H1 (cell line): ENCODE measurements around the gene LRRTM2. TPM values are rescaled to one million over a fixed set of nuclear protein-coding genes. Genes with fewer than 3 reads are reported as not detected.

Experiments
- CTCF ChIA-PET: fragments of 300-600 bp; sonication (Branson Sonifier 250); formaldehyde crosslinking; loops from one replicate; lab custom pipeline; 2021; ENCODE audit not compliant: partially characterized antibody; lab: Charles Lee
- POLR2A ChIA-PET: fragments of 300-600 bp; sonication (Branson Sonifier 250); formaldehyde crosslinking; loops from one replicate; lab custom pipeline; 2021; ENCODE audit warnings: inconsistent platforms; ENCODE audit not compliant: partially characterized antibody; lab: Charles Lee
- DNase-seq, 2 experiments: peaks; one replicate each; pipeline versions ENCODE4 v3.0.0 to v3.0.0-alpha.2; 2010 to 2022; ENCODE audit warnings: low spot score in 2 of 2, low read depth in 1 of 2, mixed read lengths in 1 of 2
- FAIRE-seq: peaks from 2 replicates; lab custom pipeline; 2011; peaks lifted over from hg19 to GRCh38; lab: Jason Lieb, UNC
- H2AFZ ChIP-seq: 2 replicates; pipeline ENCODE4 v1.8.1; 2012; ENCODE audit warnings: low read length, inconsistent platforms
- H2AK5ac ChIP-seq: 2 replicates; pipeline ENCODE4 v1.6.1; 2013; ENCODE audit warnings: low read depth, low read length
- H2BK120ac ChIP-seq: replicated peaks from 2 replicates; pipeline ENCODE3; 2013; ENCODE audit warnings: low read depth, low read length, inconsistent platforms
- H2BK12ac ChIP-seq: 2 replicates; pipeline ENCODE4 v1.6.1; 2013; ENCODE audit warnings: low read depth, low read length
- H2BK15ac ChIP-seq: 2 replicates; pipeline ENCODE4 v1.6.1; 2013; ENCODE audit warnings: low read length
- H2BK20ac ChIP-seq: 2 replicates; pipeline ENCODE4 v1.6.1; 2013; ENCODE audit warnings: low read length
- H2BK5ac ChIP-seq: 2 replicates; pipeline ENCODE4 v1.6.1; 2013; ENCODE audit warnings: low read depth, low read length
- H3K14ac ChIP-seq: 2 replicates; pipeline ENCODE4 v1.6.1; 2013; ENCODE audit warnings: inconsistent platforms; ENCODE audit not compliant: insufficient read length
- H3K18ac ChIP-seq: 2 replicates; pipeline ENCODE4 v1.6.1; 2013; ENCODE audit warnings: low read length; ENCODE audit errors: extremely low read depth
- H3K23ac ChIP-seq: 2 replicates; pipeline ENCODE4 v1.6.1; 2013; ENCODE audit warnings: inconsistent platforms; ENCODE audit not compliant: insufficient read length
- H3K23me2 ChIP-seq: 2 replicates; pipeline ENCODE4 v1.6.1; 2013; ENCODE audit warnings: low read depth, low read length
- H3K27ac ChIP-seq: 2 replicates; pipeline ENCODE4 v1.6.1; 2011; ENCODE audit warnings: low read depth, low read length, inconsistent platforms
- H3K27me3 ChIP-seq, 4 experiments: replicated peaks in 1 of 4; 1 replicate in 1 of 4; 2 replicates in 3 of 4; pipeline versions ENCODE4 v1.6.1 to v1.8.1; 2011 to 2013; ENCODE audit warnings: low read length in 3 of 4, mild to moderate bottlenecking in 3 of 4, inconsistent platforms in 2 of 4, mixed read lengths in 2 of 4, moderate library complexity in 1 of 4; ENCODE audit not compliant: control insufficient read depth in 3 of 4, insufficient read depth in 3 of 4; ENCODE audit errors: extremely low read depth in 1 of 4
- H3K36me3 ChIP-seq, 4 experiments: 2 replicates each; pipeline versions ENCODE4 v1.6.1 to v1.8.1; 2011 to 2013; ENCODE audit warnings: mild to moderate bottlenecking in 4 of 4, low read length in 3 of 4, moderate library complexity in 2 of 4, control low read depth in 1 of 4, inconsistent platforms in 1 of 4; ENCODE audit not compliant: insufficient read depth in 4 of 4, control insufficient read depth in 2 of 4
- H3K4ac ChIP-seq: replicated peaks from 2 replicates; pipeline ENCODE3; 2013; ENCODE audit warnings: low read length, low read depth, mixed read lengths, inconsistent platforms; ENCODE audit not compliant: insufficient read length
- H3K4me1 ChIP-seq, 4 experiments: replicated peaks in 1 of 4; 1 replicate in 1 of 4; 2 replicates in 3 of 4; pipeline versions ENCODE4 v1.6.1 to v1.8.1; 2011 to 2013; ENCODE audit warnings: low read length in 3 of 4, inconsistent platforms in 2 of 4, mixed read lengths in 1 of 4; ENCODE audit not compliant: insufficient read depth in 4 of 4, control insufficient read depth in 3 of 4
- H3K4me2 ChIP-seq, 2 experiments: 2 replicates each; pipeline versions ENCODE4 v1.6.1 to v1.8.1; 2011 to 2013; ENCODE audit warnings: low read depth in 2 of 2, low read length in 2 of 2, control low read depth in 1 of 2, inconsistent platforms in 1 of 2, mild to moderate bottlenecking in 1 of 2; ENCODE audit not compliant: insufficient read depth in 1 of 2
- H3K4me3 ChIP-seq, 4 experiments: fragments of 200-600, 300-600 bp in 1 of 4; sonication (generic), shearing (Covaris generic), sonication (Bioruptor Twin) in 1 of 4; 2 replicates each; pipeline versions ENCODE4 v1.5.1 to v1.8.1; 2011 to 2016; ENCODE audit warnings: low read length in 4 of 4, low read depth in 3 of 4, control low read depth in 2 of 4, inconsistent platforms in 2 of 4, mild to moderate bottlenecking in 2 of 4, mixed read lengths in 1 of 4, moderate library complexity in 1 of 4; ENCODE audit not compliant: insufficient read depth in 2 of 4; ENCODE audit errors: extremely low read depth in 1 of 4
- H3K56ac ChIP-seq: replicated peaks from 2 replicates; pipeline ENCODE3; 2013; ENCODE audit warnings: low read depth, mild to moderate bottlenecking, mixed read lengths, low read length, inconsistent platforms; ENCODE audit not compliant: insufficient read length
- H3K79me1 ChIP-seq: 2 replicates; pipeline ENCODE4 v1.6.1; 2013; ENCODE audit warnings: low read depth, low read length, control low read depth
- H3K79me2 ChIP-seq, 2 experiments: 2 replicates each; pipeline versions ENCODE4 v1.6.1 to v1.8.1; 2012 to 2013; ENCODE audit warnings: low read length in 2 of 2, mild to moderate bottlenecking in 2 of 2, inconsistent platforms in 1 of 2; ENCODE audit not compliant: insufficient read depth in 2 of 2, control insufficient read depth in 1 of 2
- H3K9ac ChIP-seq, 4 experiments: replicated peaks in 1 of 4; 1 replicate in 1 of 4; 2 replicates in 3 of 4; pipeline versions ENCODE4 v1.6.1 to v1.8.1; 2011 to 2013; ENCODE audit warnings: low read depth in 3 of 4, low read length in 3 of 4, control low read depth in 2 of 4, mild to moderate bottlenecking in 2 of 4, moderate library complexity in 2 of 4, inconsistent platforms in 1 of 4; ENCODE audit errors: extremely low read depth in 1 of 4
- H3K9me3 ChIP-seq, 2 experiments: 2 replicates each; pipeline versions ENCODE4 v1.6.1 to v1.8.1; 2012 to 2013; ENCODE audit warnings: mild to moderate bottlenecking in 2 of 2, moderate library complexity in 2 of 2, control low read depth in 1 of 2, inconsistent platforms in 1 of 2, low read depth in 1 of 2, low read length in 1 of 2, mixed read lengths in 1 of 2; ENCODE audit not compliant: insufficient read depth in 2 of 2
- H4K20me1 ChIP-seq, 2 experiments: replicated peaks in 1 of 2; 2 replicates each; pipeline versions ENCODE3 to v1.8.1; 2011 to 2013; ENCODE audit warnings: inconsistent platforms in 2 of 2, low read length in 2 of 2, mild to moderate bottlenecking in 1 of 2; ENCODE audit not compliant: insufficient read depth in 2 of 2, control insufficient read depth in 1 of 2
- H4K5ac ChIP-seq: 2 replicates; pipeline ENCODE4 v1.6.1; 2013; ENCODE audit warnings: low read length, low read depth, mixed read lengths, inconsistent platforms; ENCODE audit not compliant: insufficient read length
- H4K8ac ChIP-seq: 2 replicates; pipeline ENCODE4 v1.8.0; 2013; ENCODE audit warnings: mild to moderate bottlenecking, moderate library complexity, low read length, inconsistent platforms; ENCODE audit not compliant: insufficient read depth; ENCODE audit errors: extremely low read depth
- H4K91ac ChIP-seq: replicated peaks from 2 replicates; pipeline ENCODE3; 2013; ENCODE audit warnings: low read length, mixed read lengths, inconsistent platforms; ENCODE audit not compliant: insufficient read length
- KDM4A ChIP-seq: IDR thresholded peaks from one replicate; pipeline ENCODE4 v1.7.1; 2012; ENCODE audit warnings: low read depth, mild to moderate bottlenecking, moderate library complexity, low read length, inconsistent platforms; ENCODE audit not compliant: severe bottlenecking
- KDM5A ChIP-seq: fragments of 200-600 bp; IDR thresholded peaks from 2 replicates; pipeline ENCODE4 v1.7.1; 2012; ENCODE audit warnings: mild to moderate bottlenecking, low read length, inconsistent platforms, mixed read lengths
- RAD21 ChIP-seq, 2 experiments: IDR thresholded peaks in 1 of 2; conservative IDR thresholded peaks in 1 of 2; 2 replicates each; pipeline ENCODE4 v1.6.1; 2011; ENCODE audit warnings: low read depth in 2 of 2, low read length in 2 of 2, improper control_type of control experiment in 1 of 2, inconsistent platforms in 1 of 2, mild to moderate bottlenecking in 1 of 2, moderate library complexity in 1 of 2
- RNF2 ChIP-seq: fragments of 200-900, 300-1000 bp; sonication (generic); IDR thresholded peaks from 2 replicates; pipeline ENCODE4 v1.7.1; 2016; ENCODE audit warnings: borderline replicate concordance, low read depth, mild to moderate bottlenecking, antibody characterized with exemption, low read length; ENCODE audit not compliant: poor library complexity, severe bottlenecking; ENCODE audit errors: missing control alignments
- RXRA ChIP-seq: IDR thresholded peaks from 2 replicates; pipeline ENCODE4 v1.6.1; 2011; ENCODE audit warnings: low read depth, mild to moderate bottlenecking, low read length, moderate library complexity; ENCODE audit not compliant: insufficient read depth
- SAP30 ChIP-seq: fragments of 300-600 bp; sonication (generic); IDR thresholded peaks from 2 replicates; pipeline ENCODE4 v1.7.1; 2012; ENCODE audit warnings: low read length, moderate library complexity, mild to moderate bottlenecking, inconsistent platforms; ENCODE audit not compliant: insufficient read depth, insufficient replicate concordance
- SP1 ChIP-seq: IDR thresholded peaks from 2 replicates; pipeline ENCODE4 v1.6.1; 2011; ENCODE audit warnings: low read depth, low read length
- SUZ12 ChIP-seq: fragments of 200-600 bp; sonication (generic); IDR thresholded peaks from 2 replicates; pipeline ENCODE4 v1.6.1; 2012; ENCODE audit warnings: mild to moderate bottlenecking, inconsistent platforms, low read length, moderate library complexity, mixed read lengths
- TAF7 ChIP-seq: optimal IDR thresholded peaks from 2 replicates; pipeline ENCODE3; 2011; ENCODE audit warnings: low read depth, mild to moderate bottlenecking, inconsistent platforms, low read length, moderate library complexity, borderline replicate concordance
- TEAD4 ChIP-seq: IDR thresholded peaks from 2 replicates; pipeline ENCODE4 v1.6.1; 2012; ENCODE audit warnings: low read depth, low read length, inconsistent platforms, mixed read lengths
- WGBS, 2 experiments: shearing (Covaris generic) in 1 of 2; methylation state at CpG; one replicate each; pipeline versions ENCODE4 v1.1.6 to v1.1.7; 2013 to 2015; ENCODE audit warnings: low lambda C conversion rate in 2 of 2, mixed read lengths in 2 of 2, inconsistent platforms in 1 of 2, low coverage in 1 of 2, missing lambda C conversion rate in 1 of 2; ENCODE audit not compliant: insufficient replicate concordance in 2 of 2, insufficient coverage in 1 of 2, insufficient read length in 1 of 2; ENCODE audit errors: extremely low coverage in 1 of 2, missing lambda C conversion rate in 1 of 2; 5-methylcytosine and 5-hydroxymethylcytosine counted together
- polyA plus RNA-seq, 7 experiments: library from polyadenylated mRNA; depleted of rRNA in 3 of 7; stranded (reverse) in 5 of 7; unstranded in 2 of 7; fragments of >200 nt in 5 of 7; fragments of 200-250 nt in 2 of 7; gene quantifications; 1 replicate in 5 of 7; 2 replicates in 1 of 7; 4 replicates in 1 of 7; pipeline versions ENCODE4 v1.2.1 to v1.2.3, GENCODE V29; 2011 to 2013; ENCODE audit warnings: missing spikeins in 2 of 7, mixed read lengths in 2 of 7
- total RNA-seq: library from RNA; stranded (reverse); fragmentation: NEBNext Ultra II Directional; extraction: Animal tissue kit (Norgen Biotek cat#: 25700); gene quantifications from 2 replicates; pipeline ENCODE4 v1.2.1, GENCODE V29; 2021

Gene LRRTM2
- total and polyA plus RNA-seq, 2 of the 8 experiments (the other 6 are each of a cell fraction or from before 2014, with no cell fraction given), result not detected

DNA sequence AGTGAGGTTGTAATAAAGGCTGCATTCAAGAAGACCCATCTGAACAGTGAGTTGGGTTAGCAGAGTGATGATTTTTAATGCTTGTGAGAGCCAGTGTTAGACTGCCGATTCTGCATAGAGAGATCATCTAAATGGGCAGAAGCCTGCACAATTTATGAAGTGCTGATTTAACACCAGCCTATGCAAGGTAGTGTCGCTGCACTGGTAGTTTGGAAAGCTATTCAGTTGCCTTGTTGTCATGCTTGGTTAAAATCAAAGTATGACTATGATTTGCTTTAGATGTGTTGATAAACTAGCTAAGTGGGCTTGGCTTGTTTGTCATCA lies 379 bp upstream of the LRRTM2 start:
- Histone ChIP-seq H3K27me3 (no peaks in the 10 kb centered on the region), H3K36me3 (no peaks in the 10 kb centered on the region), H3K79me1 (no peaks in the 10 kb centered on the region; the same call in 1 of the 2 replicates), H3K9me3 (no peaks in the 10 kb centered on the region), H3K79me2 (peaks cover 0 to 91% of the 10 kb centered on the region in 2 experiments), H3K4me3 (no peak overlapping the region; a peak in 1 of 8 replicates), H3K56ac (no peak overlapping the region), H3K14ac (no peak overlapping the region), H4K8ac (no peak overlapping the region), H2BK20ac (no peak overlapping the region), H2AK5ac (no peak overlapping the region), H2AFZ (no peak overlapping the region), H3K23me2 (no peaks in the 10 kb centered on the region), H3K4ac (no peak overlapping the region), H3K4me2 (no peak overlapping the region), H4K91ac (no peak overlapping the region), H3K27ac (no peak overlapping the region), H3K4me1 (peaks cover 3 to 25% (median 20%) of the 10 kb centered on the region in 4 experiments; a peak in 5 of 7 replicates), H2BK15ac (no peak overlapping the region), H3K18ac (no peak overlapping the region), H2BK120ac (no peak overlapping the region), H3K9ac (no peak overlapping the region), H3K23ac (no peak overlapping the region), H2BK12ac (no peak overlapping the region), H4K5ac (no peak overlapping the region), H4K20me1 (no peaks in the 10 kb centered on the region), H2BK5ac (no peak overlapping the region)
- no peak for FAIRE-seq
- ChIA-PET POLR2A (interaction anchor here (1.1 kb wide), 1 partner anchor 9 kb away, joined by 3 read pairs; no protein-coding TSS in a partner anchor), CTCF (interaction anchor here (1.1 to 1.7 kb wide), 3 partner anchors 49 to 86 kb away, joined by 3 to 5 read pairs (median 4); no protein-coding TSS in a partner anchor)
- no peak for DNase-seq
- 91% methylated on average over 2 of the region's 2 CpGs; no CpG with 5 or more reads in 1 of the 2 experiments for WGBS, 2 experiments
- no peak for TF ChIP-seq SP1
- no peak for TF ChIP-seq KDM4A
- no peak for TF ChIP-seq TEAD4
- no peak for TF ChIP-seq RAD21 (IDR thresholded peaks at IDR 0.05 in 1 of 2, conservative IDR thresholded peaks at IDR 0.05 in 1 of 2; ENCODE audit: low read depth in 2 of 2, low read length in 2 of 2)
- TF ChIP-seq RNF2, result no peak
- no peak for TF ChIP-seq SUZ12
- TF ChIP-seq KDM5A, result no peak
- no peak for TF ChIP-seq RXRA
- no peak for TF ChIP-seq TAF7
- no peak for TF ChIP-seq SAP30
